K562 (cell line): Measurements from ENCODE around the gene DNAH5.

ENCODE experiments used
- LARP7 ChIP-seq: fragments of 450-650 bp; IDR thresholded peaks from 2 replicates; pipeline ENCODE4 v1.6.1; 2016
- RFX5 ChIP-seq: IDR thresholded peaks from 2 replicates; pipeline ENCODE4 v1.6.1; 2011; ENCODE audit warnings: low read depth, mild to moderate bottlenecking, improper control_type of control experiment, low read length
- RNF219 ChIP-seq: fragments of 250-450 bp; sonication (Bioruptor Pico); IDR thresholded peaks from 2 replicates; pipeline ENCODE4 v1.5.0; 2022; ENCODE audit warnings: mild to moderate bottlenecking
- SPI1 ChIP-seq: IDR thresholded peaks from 2 replicates; pipeline ENCODE4 v1.6.1; 2011; ENCODE audit warnings: low read depth, low read length, control low read depth, borderline replicate concordance
- TCF3 ChIP-seq: sonication (generic); formaldehyde crosslinking; IDR thresholded peaks from 2 replicates; pipeline ENCODE4 v1.4.0; 2020; ENCODE audit warnings: mild to moderate bottlenecking, missing genetic modification reagents
- TEAD4 ChIP-seq, 2 experiments: sonication (generic) in 1 of 2; formaldehyde crosslinking in 1 of 2; IDR thresholded peaks; 2 replicates each; pipeline versions ENCODE4 v1.6.1 to v1.8.0; 2012 to 2022; ENCODE audit warnings: borderline replicate concordance in 1 of 2, inconsistent platforms in 1 of 2, low read length in 1 of 2, mild to moderate bottlenecking in 1 of 2, missing genetic modification reagents in 1 of 2
- ZNF174 ChIP-seq: fragments of 250-450 bp; sonication (Bioruptor Pico); IDR thresholded peaks from 2 replicates; pipeline ENCODE4 v1.4.0; 2020; ENCODE audit warnings: mild to moderate bottlenecking
- ZNF766 ChIP-seq: fragments of 200-800 bp; sonication (Bioruptor generic); conservative IDR thresholded peaks from 2 replicates; pipeline ENCODE4 v1.6.1; 2016; ENCODE audit warnings: missing genetic modification characterization, missing compliant biosample characterization

GRCh38 chr5:13945271-13945670 is 783 bp upstream of the DNAH5 start:
- no peak for TF ChIP-seq TEAD4 (IDR thresholded peaks at IDR 0.05; ENCODE audit: low read length)
- no peak for TF ChIP-seq TEAD4 (CRISPR knock-in tag; IDR thresholded peaks at IDR 0.05; ENCODE audit: borderline replicate concordance)
- TF ChIP-seq SPI1: no peak
- TF ChIP-seq ZNF766: no peak
- no peak for TF ChIP-seq ZNF174 (CRISPR knock-in tag)
- no peak for TF ChIP-seq LARP7
- no peak for TF ChIP-seq RFX5
- no peak for TF ChIP-seq TCF3
- TF ChIP-seq RNF219 (CRISPR knock-in tag): no peak
